Smooth muscle cell (in vitro differentiated cells): Measurements from ENCODE around the gene PROK1. TPM values are rescaled to one million over a fixed set of nuclear protein-coding genes. Genes with fewer than 3 reads are reported as not detected.

Experiments used
- DNase-seq: peaks from one replicate; lab custom pipeline; 2025; ENCODE audit not compliant: unreplicated experiment; lab: John Stamatoyannopoulos, UW
- H2AFZ ChIP-seq: fragments of 200-600 bp; sonication (generic); 2 replicates; pipeline ENCODE4 v1.6.0; 2016; ENCODE audit warnings: antibody characterized with exemption, low read depth, mild to moderate bottlenecking
- H3F3A ChIP-seq: fragments of 200-600 bp; sonication (generic); 2 replicates; pipeline ENCODE4 v1.6.0; 2017; ENCODE audit warnings: antibody characterized with exemption, low read depth
- H3K27ac ChIP-seq: fragments of 200-600 bp; sonication (generic); 2 replicates; pipeline ENCODE4 v1.5.1; 2016; ENCODE audit warnings: low read depth, mild to moderate bottlenecking
- H3K27me3 ChIP-seq: fragments of 200-600 bp; sonication (generic); 2 replicates; pipeline ENCODE4 v1.6.1; 2016; ENCODE audit warnings: low read depth, mild to moderate bottlenecking
- H3K36me3 ChIP-seq: fragments of 200-600 bp; sonication (generic); 2 replicates; pipeline ENCODE4 v1.5.1; 2016; ENCODE audit warnings: low read depth
- H3K4me1 ChIP-seq: fragments of 200-600 bp; sonication (generic); 2 replicates; pipeline ENCODE4 v1.5.1; 2016; ENCODE audit warnings: low read depth
- H3K4me2 ChIP-seq: fragments of 200-600 bp; sonication (generic); 2 replicates; pipeline ENCODE4 v1.6.0; 2016; ENCODE audit warnings: mild to moderate bottlenecking
- H3K4me3 ChIP-seq: fragments of 200-600 bp; sonication (generic); 2 replicates; pipeline ENCODE4 v1.5.1; 2016; ENCODE audit warnings: mild to moderate bottlenecking
- H3K79me2 ChIP-seq: fragments of 200-600 bp; sonication (generic); 2 replicates; pipeline ENCODE4 v1.6.0; 2016; ENCODE audit warnings: low read depth, mild to moderate bottlenecking
- H3K9ac ChIP-seq: fragments of 200-600 bp; sonication (generic); 2 replicates; pipeline ENCODE4 v1.6.0; 2016; ENCODE audit warnings: low read depth
- H3K9me3 ChIP-seq: fragments of 200-600 bp; sonication (generic); replicated peaks from 2 replicates; pipeline ENCODE4 v1.5.1; 2016; ENCODE audit warnings: low read depth
- H4K20me1 ChIP-seq: fragments of 200-600 bp; sonication (generic); 2 replicates; pipeline ENCODE4 v1.6.0; 2016; ENCODE audit warnings: low read depth
- CTCF ChIP-seq: fragments of 200-600 bp; sonication (generic); IDR thresholded peaks from 2 replicates; pipeline ENCODE4 v1.5.1; 2017; ENCODE audit warnings: borderline replicate concordance, mild to moderate bottlenecking, antibody characterized with exemption; ENCODE audit not compliant: insufficient read depth, poor library complexity, severe bottlenecking
- WGBS: methylation state at CpG from one replicate; pipeline ENCODE4 v1.1.7; 2016; ENCODE audit warnings: low lambda C conversion rate; 5-methylcytosine and 5-hydroxymethylcytosine counted together
- polyA plus RNA-seq: library from polyadenylated mRNA; unstranded; fragments of >200 nt; fragmentation: Nextera tagmentation; extraction: Ambion mirVana; gene quantifications from 2 replicates; pipeline ENCODE4 v1.2.1, GENCODE V29; 2016
- total RNA-seq: library from RNA; depleted of rRNA; stranded (reverse); fragments of >200 nt; gene quantifications from 2 replicates; pipeline ENCODE4 v1.2.3, GENCODE V29; 2014

Gene PROK1
- total and polyA plus RNA-seq, 2 experiments from 2014 or later = 43.0 to 69.5 TPM

DNA sequence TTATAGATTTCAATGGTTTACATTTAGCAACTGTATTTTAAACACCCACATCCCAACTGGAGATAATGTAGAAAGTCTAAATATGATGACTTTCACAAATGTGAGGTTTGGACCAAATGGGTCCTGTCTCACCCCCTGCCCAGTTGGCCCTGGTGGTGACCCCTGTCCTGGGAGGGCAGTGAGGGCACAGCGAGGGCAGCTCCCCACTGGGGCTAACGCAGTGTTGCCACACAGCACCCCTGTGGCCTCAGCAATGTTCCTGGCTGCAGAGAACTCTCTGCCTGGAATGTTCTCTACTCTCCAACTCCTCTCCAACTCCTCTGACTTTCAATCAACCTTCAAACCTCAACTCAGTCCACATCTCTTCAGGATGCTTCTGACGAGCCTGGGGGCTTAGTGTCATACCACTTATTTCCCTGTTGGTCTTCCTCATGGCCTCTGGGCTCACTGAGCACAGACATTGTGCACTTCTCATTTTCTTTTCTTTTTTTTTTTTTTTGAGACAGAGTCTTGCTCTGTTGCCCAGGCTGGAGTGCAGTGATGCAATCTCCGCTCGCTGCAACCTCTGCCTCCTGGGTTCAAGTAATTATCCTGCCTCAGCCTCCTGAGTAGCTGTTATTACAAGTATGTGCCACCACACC lies 42.2 kb downstream of the PROK1 start:
- DNase-seq = no peak
- no peaks in the 10 kb centered on the region for H3F3A ChIP-seq
- no peak overlapping the region for H3K4me3 ChIP-seq
- H3K36me3 ChIP-seq = no peaks in the 10 kb centered on the region
- H3K27ac ChIP-seq = no peak overlapping the region
- H3K79me2 ChIP-seq = no peaks in the 10 kb centered on the region
- H3K4me2 ChIP-seq = no peak overlapping the region
- no peak for TF ChIP-seq CTCF
- no peak overlapping the region for H2AFZ ChIP-seq
- H3K9me3 ChIP-seq = no peaks in the 10 kb centered on the region
- no peaks in the 10 kb centered on the region for H3K27me3 ChIP-seq
- H4K20me1 ChIP-seq = no peaks in the 10 kb centered on the region
- H3K9ac ChIP-seq = no peak overlapping the region
- WGBS = 90% methylated on average over 5 of the region's 5 CpGs
- no peaks in the 10 kb centered on the region for H3K4me1 ChIP-seq

DNA sequence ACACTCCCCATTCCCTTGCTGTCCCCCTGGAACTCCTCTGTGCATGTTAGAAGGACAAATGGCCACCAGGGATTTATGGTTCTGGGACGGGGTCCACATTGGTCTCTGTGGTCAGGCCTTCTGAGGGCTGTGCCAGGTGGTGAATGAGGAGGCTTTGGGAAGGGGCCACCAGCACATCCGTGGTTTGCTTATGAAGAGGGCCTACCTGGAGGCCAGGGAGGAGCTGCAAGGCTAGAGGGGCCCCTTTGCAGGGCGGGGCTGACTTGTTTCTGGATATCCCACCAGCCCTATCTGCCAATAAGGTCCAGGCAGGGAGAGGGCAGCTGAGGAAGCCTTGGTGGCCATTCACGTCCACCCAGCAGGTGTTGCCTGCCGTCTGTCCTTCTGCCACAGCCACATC lies 43.1 kb downstream of the PROK1 start:
- Histone ChIP-seq H3K4me3 (no peak overlapping the region), H3K4me1 (no peaks in the 10 kb centered on the region), H3F3A (no peaks in the 10 kb centered on the region), H3K9me3 (no peaks in the 10 kb centered on the region), H4K20me1 (no peaks in the 10 kb centered on the region), H3K79me2 (no peaks in the 10 kb centered on the region), H3K27me3 (no peaks in the 10 kb centered on the region), H2AFZ (no peak overlapping the region), H3K9ac (no peak overlapping the region), H3K4me2 (no peak overlapping the region), H3K27ac (no peak overlapping the region), H3K36me3 (no peaks in the 10 kb centered on the region)
- no peak for DNase-seq
- no peak for TF ChIP-seq CTCF
- WGBS = 91% methylated on average over 5 of the region's 5 CpGs

DNA sequence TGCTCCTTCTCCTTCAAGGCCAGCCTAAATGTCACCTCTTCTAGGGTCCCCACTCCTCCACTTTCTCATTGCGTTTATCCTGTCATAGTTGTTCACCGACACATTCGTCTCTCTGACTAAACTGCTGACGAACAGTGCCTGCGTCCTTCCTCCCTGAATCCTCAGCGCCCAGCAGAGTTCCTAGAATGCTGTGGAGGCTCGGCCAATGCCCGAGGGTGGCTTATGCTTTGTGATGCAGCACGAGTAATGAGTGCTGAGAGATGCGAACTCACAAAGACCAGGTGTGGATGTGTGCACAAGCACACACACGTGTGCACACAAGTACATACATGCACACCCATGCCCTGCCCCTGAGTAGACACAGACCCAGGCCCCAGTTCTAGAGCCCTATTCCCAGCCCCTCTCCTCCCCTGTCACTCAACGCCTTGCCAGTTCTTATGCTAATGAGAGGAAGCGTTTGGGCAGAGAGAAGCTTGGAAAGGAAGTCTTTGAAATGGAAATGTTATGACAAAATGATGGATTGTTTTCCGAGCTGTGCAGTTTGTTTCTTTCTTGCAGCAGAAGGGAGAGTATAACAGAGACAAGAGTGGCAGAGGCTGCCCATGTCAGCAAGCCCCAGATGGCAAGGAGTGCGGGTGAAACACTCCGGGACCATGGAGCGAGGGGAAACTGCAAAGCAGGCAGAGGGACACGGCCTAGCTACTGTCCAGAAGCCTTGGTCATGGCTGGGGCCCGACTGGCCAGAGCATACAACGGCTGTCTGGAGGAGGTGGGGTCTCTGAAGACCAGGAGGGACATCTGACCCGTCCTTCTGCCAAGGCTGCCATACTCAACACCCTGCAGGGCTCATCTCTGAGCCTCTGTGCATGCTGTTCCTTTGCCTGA lies 43.8 kb downstream of the PROK1 start:
- Histone ChIP-seq H3K79me2 (no peaks in the 10 kb centered on the region), H3K4me2 (no peak overlapping the region), H3K27ac (no peak overlapping the region), H3K9ac (no peak overlapping the region), H2AFZ (no peak overlapping the region), H3F3A (no peaks in the 10 kb centered on the region), H3K4me3 (no peak overlapping the region), H3K36me3 (no peaks in the 10 kb centered on the region), H3K4me1 (no peaks in the 10 kb centered on the region), H3K27me3 (no peaks in the 10 kb centered on the region), H4K20me1 (no peaks in the 10 kb centered on the region), H3K9me3 (no peaks in the 10 kb centered on the region)
- DNase-seq = no peak
- TF ChIP-seq CTCF = no peak
- 61% methylated on average over 21 of the region's 21 CpGs for WGBS
